Stimulated activated naive CD8-positive, alpha-beta T cell treated with anti-CD3 and anti-CD28 coated beads, Interleukin-15, amount 100 ng/mL, for 72 hours (primary cell): ENCODE data around the gene FHAD1.
"Not testable (repeated sequence)": the region's sequence is repeated elsewhere in the genome, so short reads cannot be mapped to it uniquely, and the experiment has no call there.

ENCODE experiments used
- ATAC-seq: fragments of 150-1000 bp; cut with Tn5 transposase; 2 replicates; pipeline ENCODE4 v1.10.0; 2021; ENCODE audit warnings: mild to moderate bottlenecking, moderate library complexity
- DNase-seq, 2 donors: peaks; one replicate each; pipeline ENCODE4 v3.0.0; 2021 to 2022
- H3K27ac Mint-ChIP-seq, 2 donors: one replicate each; pipeline ENCODE4 v1.8.0; 2022; ENCODE audit warnings: mild to moderate bottlenecking in 2 of 2, mixed read lengths in 2 of 2, moderate library complexity in 2 of 2
- H3K27me3 Mint-ChIP-seq: one replicate; pipeline ENCODE4 v1.8.0; 2022; ENCODE audit warnings: mixed read lengths
- H3K4me1 Mint-ChIP-seq: one replicate; pipeline ENCODE4 v1.8.0; 2022; ENCODE audit warnings: mild to moderate bottlenecking, mixed read lengths
- H3K4me3 Mint-ChIP-seq, 2 donors: one replicate each; pipeline ENCODE4 v1.8.0; 2022; ENCODE audit warnings: mild to moderate bottlenecking in 2 of 2, mixed read lengths in 2 of 2, moderate library complexity in 1 of 2
- H3K9me3 Mint-ChIP-seq, 2 donors: one replicate each; pipeline ENCODE4 v1.8.0; 2022; ENCODE audit warnings: mixed read lengths in 2 of 2

The FHAD1 gene

GRCh38 chr1:15380601-15381508, 133.8 kb downstream of the FHAD1 start:
- Mint-ChIP-seq H3K4me3 (no peak overlapping the region), H3K9me3 (no peaks in the 10 kb centered on the region), H3K27ac (no peak overlapping the region), H3K27me3 (peaks cover 59% of the 10 kb centered on the region), H3K4me1 (peaks cover 18% of the 10 kb centered on the region)
- DNase-seq: no peak
- ATAC-seq: no peak

- H3K27ac Mint-ChIP-seq: no peak overlapping the region
- peaks cover 28% of the 10 kb centered on the region for H3K4me1 Mint-ChIP-seq
- ATAC-seq (no peak), DNase-seq (no peak)
- H3K9me3 Mint-ChIP-seq: no peaks in the 10 kb centered on the region
- no peak overlapping the region for H3K4me3 Mint-ChIP-seq
- peaks cover 69% of the 10 kb centered on the region for H3K27me3 Mint-ChIP-seq
These were observed 134.8 kb downstream of the FHAD1 start for GRCh38 chr1:15381805-15382204.

GRCh38 chr1:15382601-15383518, 135.8 kb downstream of the FHAD1 start:
- Mint-ChIP-seq H3K4me1 (peaks cover 32% of the 10 kb centered on the region), H3K27me3 (peaks cover 72% of the 10 kb centered on the region), H3K4me3 (no peak overlapping the region), H3K27ac (no peak overlapping the region), H3K9me3 (no peaks in the 10 kb centered on the region)
- ATAC-seq: no peak
- DNase-seq: no peak

- Mint-ChIP-seq H3K4me3 (no peak overlapping the region), H3K27me3 (peaks cover 66% of the 10 kb centered on the region), H3K27ac (no peak overlapping the region), H3K9me3 (no peaks in the 10 kb centered on the region), H3K4me1 (peaks cover 32% of the 10 kb centered on the region)
- DNase-seq (no peak), ATAC-seq (no peak)
These were observed 136.8 kb downstream of the FHAD1 start for GRCh38 chr1:15383810-15384209.

GRCh38 chr1:15384301-15384901, 137.4 kb downstream of the FHAD1 start:
- Mint-ChIP-seq H3K27me3 (peaks cover 66% of the 10 kb centered on the region), H3K27ac (no peak overlapping the region), H3K4me1 (peaks cover 32% of the 10 kb centered on the region), H3K9me3 (no peaks in the 10 kb centered on the region), H3K4me3 (peak overlapping the region in 1 of 2 donors; percentile 54)
- ATAC-seq (no peak), DNase-seq (no peak)

- H3K27me3 Mint-ChIP-seq: peaks cover 66% of the 10 kb centered on the region
- H3K4me3 Mint-ChIP-seq: no peak overlapping the region
These were observed 138.4 kb downstream of the FHAD1 start for GRCh38 chr1:15385420-15385819.

GRCh38 chr1:15386164-15386749, 139.2 kb downstream of the FHAD1 start:
- peak in 1 of 2 donors; percentile 9 for DNase-seq
- peaks cover 66% of the 10 kb centered on the region for H3K27me3 Mint-ChIP-seq
- no peak overlapping the region for H3K27ac Mint-ChIP-seq
- H3K4me3 Mint-ChIP-seq: no peak overlapping the region
- no peaks in the 10 kb centered on the region for H3K9me3 Mint-ChIP-seq
- H3K4me1 Mint-ChIP-seq: peaks cover 32% of the 10 kb centered on the region
- ATAC-seq: peak; percentile 42

More at GRCh38 chr1:15385420-15385819, 138.4 kb downstream of the FHAD1 start:
- Mint-ChIP-seq H3K4me1 (peaks cover 32% of the 10 kb centered on the region), H3K27ac (no peak overlapping the region), H3K9me3 (no peaks in the 10 kb centered on the region)
- DNase-seq: no peak
- no peak for ATAC-seq

GRCh38 chr1:15388201-15388880, 141.3 kb downstream of the FHAD1 start:
- peaks cover 48% of the 10 kb centered on the region for H3K27me3 Mint-ChIP-seq
- no peak for ATAC-seq
- no peak overlapping the region for H3K4me3 Mint-ChIP-seq
- no peaks in the 10 kb centered on the region for H3K9me3 Mint-ChIP-seq
- no peak overlapping the region for H3K27ac Mint-ChIP-seq
- DNase-seq: no peak
- H3K4me1 Mint-ChIP-seq: peaks cover 32% of the 10 kb centered on the region

GRCh38 chr1:15389828-15390227, 142.8 kb downstream of the FHAD1 start:
- not testable (repeated sequence) for H3K4me3 Mint-ChIP-seq, ATAC-seq, H3K27ac Mint-ChIP-seq, H3K9me3 Mint-ChIP-seq, DNase-seq
- H3K27me3 Mint-ChIP-seq: peaks cover 33% of the 10 kb centered on the region
- peaks cover 24% of the 10 kb centered on the region for H3K4me1 Mint-ChIP-seq

GRCh38 chr1:15390667-15391066, 143.6 kb downstream of the FHAD1 start:
- ATAC-seq: no peak
- peaks cover 25% of the 10 kb centered on the region for H3K27me3 Mint-ChIP-seq
- H3K27ac Mint-ChIP-seq: no peak overlapping the region
- H3K9me3 Mint-ChIP-seq: no peaks in the 10 kb centered on the region
- peaks cover 16% of the 10 kb centered on the region for H3K4me1 Mint-ChIP-seq
- DNase-seq: no peak
- H3K4me3 Mint-ChIP-seq: no peak overlapping the region

GRCh38 chr1:15391366-15391765, 144.3 kb downstream of the FHAD1 start:
- H3K27me3 Mint-ChIP-seq: peaks cover 18% of the 10 kb centered on the region
- ATAC-seq: no peak
- no peak for DNase-seq
- no peaks in the 10 kb centered on the region for H3K9me3 Mint-ChIP-seq
- H3K4me1 Mint-ChIP-seq: peaks cover 9% of the 10 kb centered on the region
- H3K4me3 Mint-ChIP-seq: no peak overlapping the region
- H3K27ac Mint-ChIP-seq: no peak overlapping the region

GRCh38 chr1:15393475-15394257, 146.6 kb downstream of the FHAD1 start:
- no peaks in the 10 kb centered on the region for H3K4me1 Mint-ChIP-seq
- peaks cover 0 to 5% of the 10 kb centered on the region in 2 donors for H3K9me3 Mint-ChIP-seq
- DNase-seq (no peak), ATAC-seq (no peak)
- no peaks in the 10 kb centered on the region for H3K27me3 Mint-ChIP-seq
- H3K27ac Mint-ChIP-seq: no peak overlapping the region
- H3K4me3 Mint-ChIP-seq: no peak overlapping the region

GRCh38 chr1:15394258-15394690, 147.3 kb downstream of the FHAD1 start:
- DNase-seq: no peak
- no peak for ATAC-seq
- Mint-ChIP-seq H3K4me1 (no peaks in the 10 kb centered on the region), H3K4me3 (no peak overlapping the region), H3K9me3 (peaks cover 0 to 6% of the 10 kb centered on the region in 2 donors), H3K27me3 (no peaks in the 10 kb centered on the region), H3K27ac (no peak overlapping the region)

- Mint-ChIP-seq H3K4me1 (no peaks in the 10 kb centered on the region), H3K4me3 (no peak overlapping the region), H3K27me3 (no peaks in the 10 kb centered on the region), H3K27ac (no peak overlapping the region), H3K9me3 (peaks cover 0 to 17% of the 10 kb centered on the region in 2 donors)
- ATAC-seq: no peak
- no peak for DNase-seq
These were observed 150.2 kb downstream of the FHAD1 start for GRCh38 chr1:15397236-15397635.
